GM12872 (cell line): ENCODE data around the gene MAML2.

Experiments used
- CTCF ChIP-seq: IDR thresholded peaks from 3 replicates; pipeline ENCODE4 v1.5.1; 2011; ENCODE audit warnings: low read depth, mild to moderate bottlenecking, low read length, moderate library complexity; ENCODE audit not compliant: insufficient read depth

MAML2 gene

GRCh38 chr11:95950905-95951304 lies 392.1 kb downstream of the MAML2 start:
- no peak for TF ChIP-seq CTCF

GRCh38 chr11:95948637-95949036 lies 394.4 kb downstream of the MAML2 start:
- no peak for TF ChIP-seq CTCF

GRCh38 chr11:95944623-95945022 lies 398.4 kb downstream of the MAML2 start:
- no peak for TF ChIP-seq CTCF

GRCh38 chr11:95943546-95943945 lies 399.4 kb downstream of the MAML2 start:
- no peak for TF ChIP-seq CTCF

GRCh38 chr11:95939091-95939490 lies 403.9 kb downstream of the MAML2 start:
- no peak for TF ChIP-seq CTCF

GRCh38 chr11:95937358-95937757 lies 405.6 kb downstream of the MAML2 start:
- TF ChIP-seq CTCF: no peak

GRCh38 chr11:95933594-95933993 lies 409.4 kb downstream of the MAML2 start:
- no peak for TF ChIP-seq CTCF

- no peak for TF ChIP-seq CTCF
These were observed 411.1 kb downstream of the MAML2 start for GRCh38 chr11:95931916-95932315.
